GM12892 (cell line): ENCODE measurements around the gene ACOT7.
"Not testable (repeated sequence)": the region's sequence is repeated elsewhere in the genome, so short reads cannot be mapped to it uniquely, and the experiment has no call there.

Source experiments
- POLR2A ChIP-seq: IDR thresholded peaks from 2 replicates; pipeline ENCODE4 v1.6.1; 2011; ENCODE audit warnings: low read depth, low read length, control low read depth
- POLR2AphosphoS5 ChIP-seq: IDR thresholded peaks from 2 replicates; pipeline ENCODE4 v1.6.1; 2011; ENCODE audit warnings: low read depth, low read length, control low read depth
- TAF1 ChIP-seq: IDR thresholded peaks from 2 replicates; pipeline ENCODE4 v1.6.1; 2011; ENCODE audit warnings: low read depth, mild to moderate bottlenecking, control low read depth, low read length, borderline replicate concordance

GRCh38 chr1:6429660-6430411 is 36.3 kb upstream of the ACOT7 start:
- TF ChIP-seq POLR2A, TAF1, POLR2AphosphoS5: not testable (repeated sequence)
